ENCODE measurements around the gene CFAP210.
"Not testable (repeated sequence)": the region's sequence is repeated elsewhere in the genome, so short reads cannot be mapped to it uniquely, and the experiment has no call there.

Gene CFAP210

GRCh38 chr2:169619946-169620345 lies 74.3 kb downstream of the CFAP210 start:
- no peak for DNase-seq (ENCODE audit: low read depth)

- not testable (repeated sequence) for DNase-seq (ENCODE audit: low read depth)
Measured at GRCh38 chr2:169615982-169616381, 78.2 kb downstream of the CFAP210 start.

- no peak for DNase-seq (ENCODE audit: low read depth)
Measured at GRCh38 chr2:169613876-169614275, 80.3 kb downstream of the CFAP210 start.

GRCh38 chr2:169609264-169609663 lies 84.9 kb downstream of the CFAP210 start:
- no peak for DNase-seq (ENCODE audit: low read depth)

GRCh38 chr2:169599568-169599967 lies 94.6 kb downstream of the CFAP210 start:
- DNase-seq (ENCODE audit: low read depth), result no peak

GRCh38 chr2:169598982-169599381 lies 95.2 kb downstream of the CFAP210 start:
- no peak for DNase-seq (ENCODE audit: low read depth)

GRCh38 chr2:169596546-169596945 lies 97.7 kb downstream of the CFAP210 start:
- DNase-seq (ENCODE audit: low read depth), result not testable (repeated sequence)

All from activated T-cell treated with anti-CD3 and anti-CD28 coated beads for 48 hours (primary cell).